Endothelial cell of umbilical vein (primary cell): ENCODE data around the gene PIM3. TPM values are rescaled to one million over a fixed set of nuclear protein-coding genes. Genes with fewer than 3 reads are reported as not detected.

Experiments used
- BruUV-seq: library from RNA; stranded (reverse); fragments of 400-500 nt; replicated peaks from 2 replicates; lab custom pipeline; 2021; lab: Mats Ljungman, UMichigan
- CTCF ChIA-PET: fragments of 300-600, 350-600 bp; sonication (Branson Sonifier 250); formaldehyde crosslinking; loops from one replicate; lab custom pipeline; 2021; ENCODE audit warnings: antibody characterized with exemption, inconsistent platforms; lab: Charles Lee
- POLR2A ChIA-PET: fragments of 300-600, 350-600 bp; sonication (Branson Sonifier 250); formaldehyde crosslinking; loops from one replicate; lab custom pipeline; 2021; ENCODE audit warnings: antibody characterized with exemption, inconsistent platforms; lab: Charles Lee
- DNase-seq: peaks from one replicate; pipeline ENCODE4 v3.0.0-alpha.2; 2011; ENCODE audit warnings: low read depth, low spot score
- FAIRE-seq: peaks from 2 replicates; lab custom pipeline; 2011; peaks lifted over from hg19 to GRCh38; lab: Jason Lieb, UNC
- H2AFZ ChIP-seq: 2 replicates; pipeline ENCODE4 v1.6.0; 2012; ENCODE audit warnings: low read depth, low read length, control low read depth, inconsistent platforms
- H3K27ac ChIP-seq: 2 replicates; pipeline ENCODE4 v1.5.1; 2011; ENCODE audit warnings: low read depth, mild to moderate bottlenecking, control low read depth, low read length, moderate library complexity; ENCODE audit not compliant: insufficient read depth
- H3K27me3 ChIP-seq, 2 experiments: 2 replicates each; pipeline versions ENCODE4 v1.6.0 to v1.6.1; 2011; ENCODE audit warnings: low read length in 2 of 2, mixed read lengths in 1 of 2; ENCODE audit not compliant: control insufficient read depth in 2 of 2, insufficient read depth in 2 of 2
- H3K36me3 ChIP-seq, 2 experiments: 2 replicates in 1 of 2; 3 replicates in 1 of 2; pipeline ENCODE4 v1.5.1; 2011; ENCODE audit warnings: low read length in 2 of 2, mild to moderate bottlenecking in 1 of 2, moderate library complexity in 1 of 2; ENCODE audit not compliant: control insufficient read depth in 2 of 2, insufficient read depth in 2 of 2; ENCODE audit errors: extremely low read depth in 1 of 2
- H3K4me1 ChIP-seq: 3 replicates; pipeline ENCODE4 v1.5.1; 2011; ENCODE audit warnings: mild to moderate bottlenecking, low read length; ENCODE audit not compliant: control insufficient read depth, insufficient read depth; ENCODE audit errors: extremely low read depth
- H3K4me2 ChIP-seq: 2 replicates; pipeline ENCODE4 v1.6.1; 2011; ENCODE audit warnings: low read length, control low read depth, mixed read lengths; ENCODE audit not compliant: insufficient read depth
- H3K4me3 ChIP-seq, 3 experiments: fragments of 200-600 bp in 1 of 3; sonication (generic), shearing (Covaris generic) in 1 of 3; replicated peaks in 1 of 3; 2 replicates each; pipeline ENCODE4 v1.5.1; 2011 to 2016; ENCODE audit warnings: control low read depth in 3 of 3, low read length in 3 of 3, mild to moderate bottlenecking in 2 of 3, inconsistent platforms in 1 of 3, low read depth in 1 of 3, moderate library complexity in 1 of 3; ENCODE audit not compliant: insufficient read depth in 1 of 3
- H3K79me2 ChIP-seq: 2 replicates; pipeline ENCODE4 v1.6.0; 2012; ENCODE audit warnings: low read length, inconsistent platforms; ENCODE audit not compliant: control insufficient read depth, insufficient read depth
- H3K9ac ChIP-seq: replicated peaks from 2 replicates; pipeline ENCODE3; 2011; ENCODE audit warnings: low read length, control low read depth; ENCODE audit not compliant: insufficient read depth; ENCODE audit errors: extremely low read depth
- H3K9me1 ChIP-seq: replicated peaks from 3 replicates; pipeline ENCODE4 v1.6.0; 2011; ENCODE audit warnings: mild to moderate bottlenecking, low read length; ENCODE audit not compliant: control insufficient read depth, insufficient read depth; ENCODE audit errors: extremely low read depth
- H3K9me3 ChIP-seq: replicated peaks from 2 replicates; pipeline ENCODE4 v1.5.1; 2012; ENCODE audit warnings: low read length, inconsistent platforms; ENCODE audit not compliant: control insufficient read depth, insufficient read depth
- H4K20me1 ChIP-seq: replicated peaks from 2 replicates; pipeline ENCODE3; 2011; ENCODE audit warnings: mild to moderate bottlenecking, low read length; ENCODE audit not compliant: control insufficient read depth, insufficient read depth; ENCODE audit errors: extremely low read depth
- CTCF ChIP-seq, 2 donors: IDR thresholded peaks; 1 replicate in 1 of 2; 2 replicates in 1 of 2; pipeline ENCODE4 v1.5.1; 2011; ENCODE audit warnings: low read length in 2 of 2, mild to moderate bottlenecking in 2 of 2, moderate library complexity in 2 of 2, control low read depth in 1 of 2, inconsistent platforms in 1 of 2, low read depth in 1 of 2; ENCODE audit not compliant: insufficient read depth in 1 of 2; ENCODE audit errors: extremely low read depth in 1 of 2
- MAX ChIP-seq: IDR thresholded peaks from 2 replicates; pipeline ENCODE4 v1.6.1; 2011; ENCODE audit not compliant: insufficient read depth, insufficient read length
- dilution Hi-C: fragments of 300-500 bp; cut with MboI; formaldehyde crosslinking; loops from one replicate; pipeline ENCODE4 v1.15.0; 2019; ENCODE audit warnings: low sequenced_read_pairs; ENCODE audit not compliant: extremely low pct_ligation_motif_present
- intact Hi-C: fragments of 100-400 bp; cut with micrococcal nuclease; formaldehyde crosslinking; loops from one replicate; pipeline ENCODE4 v1.10.0; 2022
- polyA plus RNA-seq, 4 experiments: library from polyadenylated mRNA; depleted of rRNA in 3 of 4; stranded (reverse) in 3 of 4; unstranded in 1 of 4; fragments of >200 nt; gene quantifications; 2 replicates each; pipeline versions ENCODE4 v1.2.1 to v1.2.3, GENCODE V29; 2011 to 2012; ENCODE audit warnings: missing spikeins in 1 of 4
- total RNA-seq: library from RNA; stranded (reverse); gene quantifications from 2 replicates; pipeline ENCODE4 v1.2.3, GENCODE V29; 2021

Gene PIM3
- total and polyA plus RNA-seq, 2 donors (not counting 3 experiments of a cell fraction or from before 2014, with no cell fraction given), result 131 to 185 TPM

GRCh38 chr22:49929211-49929979 is 31.2 kb upstream of the PIM3 start:
- H3K4me2 ChIP-seq, result no peak overlapping the region
- H2AFZ ChIP-seq, result no peak overlapping the region
- CTCF ChIA-PET, result interaction anchor here (1.5 to 2.7 kb wide), 7 partner anchors 32 to 241 kb away, joined by 3 to 174 read pairs (median 11); partner anchors contain the start of genes PANX2 and PIM3

More at GRCh38 chr22:49929211-49929979, 31.2 kb upstream of the PIM3 start:
- H4K20me1 ChIP-seq, result no peaks in the 10 kb centered on the region
- H3K27ac ChIP-seq, result no peak overlapping the region
- POLR2A ChIA-PET, result no interaction called here
- H3K79me2 ChIP-seq, result no peaks in the 10 kb centered on the region
- no peaks in the 10 kb centered on the region for H3K9me1 ChIP-seq
- H3K4me3 ChIP-seq, result no peak overlapping the region
- no peaks in the 10 kb centered on the region for H3K36me3 ChIP-seq
- H3K9ac ChIP-seq, result no peak overlapping the region
- peak; percentile 62 for FAIRE-seq
- DNase-seq, result no peak
- no peaks in the 10 kb centered on the region for H3K9me3 ChIP-seq
- H3K27me3 ChIP-seq, result no peaks in the 10 kb centered on the region
- intact Hi-C loops (no loop called here), dilution Hi-C loops (no loop called here)
- H3K4me1 ChIP-seq, result peaks cover 33% of the 10 kb centered on the region
- peak; percentile 62 to 85 for TF ChIP-seq CTCF (IDR thresholded peaks at IDR 0.05; ENCODE audit: extremely low read depth in 1 of 2, insufficient read depth in 1 of 2, low read depth in 1 of 2, low read length in 2 of 2)
- TF ChIP-seq MAX, result no peak
- BruUV-seq, result no TSS peak
